ENCODE results near the gene BICC1.

The BICC1 gene

GRCh38 chr10:58579011-58579655 is 66.5 kb downstream of the BICC1 start:
- no peak for TF ChIP-seq CTCF (IDR thresholded peaks at IDR 0.05; ENCODE audit: insufficient read depth, low read length, missing control alignments)
- CTCF ChIA-PET: interaction anchor here (0.6 to 1.1 kb wide), 2 partner anchors 8 to 357 kb away, joined by 3 read pairs; no protein-coding TSS in a partner anchor
- POLR2A ChIA-PET: no interaction called here
- no peak for DNase-seq (ENCODE audit: low read depth, low spot score)
- no peak overlapping the region for H3K4me3 ChIP-seq (ENCODE audit: low read depth, low read length)

- CTCF ChIA-PET: interaction anchor here (0.8 kb wide), 1 partner anchor 63 kb away, joined by 3 read pairs; no protein-coding TSS in a partner anchor
Observed at GRCh38 chr10:58582045-58582444, 69.4 kb downstream of the BICC1 start.

GRCh38 chr10:58585435-58585834 is 72.8 kb downstream of the BICC1 start:
- no peak for TF ChIP-seq CTCF (IDR thresholded peaks at IDR 0.05; ENCODE audit: insufficient read depth, low read length, missing control alignments)
- H3K4me3 ChIP-seq (ENCODE audit: low read depth, low read length): no peak overlapping the region
- DNase-seq (ENCODE audit: low read depth, low spot score): no peak
- POLR2A ChIA-PET: no interaction called here
- CTCF ChIA-PET: no interaction called here

More at GRCh38 chr10:58582045-58582444, 69.4 kb downstream of the BICC1 start:
- POLR2A ChIA-PET: no interaction called here
- DNase-seq (ENCODE audit: low read depth, low spot score): no peak
- no peak for TF ChIP-seq CTCF (IDR thresholded peaks at IDR 0.05; ENCODE audit: insufficient read depth, low read length, missing control alignments)
- H3K4me3 ChIP-seq (ENCODE audit: low read depth, low read length): no peak overlapping the region

GRCh38 chr10:58586282-58587245 is 73.9 kb downstream of the BICC1 start:
- POLR2A ChIA-PET: no interaction called here
- DNase-seq (ENCODE audit: low read depth, low spot score): no peak
- no peak for TF ChIP-seq CTCF (IDR thresholded peaks at IDR 0.05; ENCODE audit: insufficient read depth, low read length, missing control alignments)
- H3K4me3 ChIP-seq (ENCODE audit: low read depth, low read length): no peak overlapping the region
- CTCF ChIA-PET: interaction anchor here (0.8 to 1.3 kb wide), 5 partner anchors 9 to 55 kb away, joined by 3 to 6 read pairs (median 3); no protein-coding TSS in a partner anchor

- H3K4me3 ChIP-seq (ENCODE audit: low read depth, low read length): no peak overlapping the region
- TF ChIP-seq CTCF (IDR thresholded peaks at IDR 0.05; ENCODE audit: insufficient read depth, low read length, missing control alignments): no peak
- POLR2A ChIA-PET: no interaction called here
- CTCF ChIA-PET: interaction anchor here (0.7 to 1.3 kb wide), 5 partner anchors 9 to 56 kb away, joined by 3 to 6 read pairs (median 3); no protein-coding TSS in a partner anchor
- DNase-seq (ENCODE audit: low read depth, low spot score): no peak
Observed at GRCh38 chr10:58587676-58588075, 75.0 kb downstream of the BICC1 start.

Data from AG04449 (cell line).